Right lobe of liver (tissue), 4 donors: ENCODE results near the gene CD8A.

Experiments
- CTCF ChIP-seq, 4 donors: fragments of 200-600 bp in 3 of 4; fragments of 450-650 bp in 1 of 4; IDR thresholded peaks; one replicate each; pipeline versions ENCODE4 v1.5.1 to v1.8.0; 2016 to 2022; ENCODE audit warnings: antibody characterized with exemption in 4 of 4, mild to moderate bottlenecking in 2 of 4
- POLR2A ChIP-seq: fragments of 450-650 bp; IDR thresholded peaks from one replicate; pipeline ENCODE4 v1.6.1; 2017; ENCODE audit warnings: antibody characterized with exemption, mild to moderate bottlenecking
- donor health status: DM: no; HTN: no; CAD: no.
- donor health status: DM: no; HTN: no; CAD: no.
- donor health status: DM: no; HTN: yes; CAD: no.

DNA sequence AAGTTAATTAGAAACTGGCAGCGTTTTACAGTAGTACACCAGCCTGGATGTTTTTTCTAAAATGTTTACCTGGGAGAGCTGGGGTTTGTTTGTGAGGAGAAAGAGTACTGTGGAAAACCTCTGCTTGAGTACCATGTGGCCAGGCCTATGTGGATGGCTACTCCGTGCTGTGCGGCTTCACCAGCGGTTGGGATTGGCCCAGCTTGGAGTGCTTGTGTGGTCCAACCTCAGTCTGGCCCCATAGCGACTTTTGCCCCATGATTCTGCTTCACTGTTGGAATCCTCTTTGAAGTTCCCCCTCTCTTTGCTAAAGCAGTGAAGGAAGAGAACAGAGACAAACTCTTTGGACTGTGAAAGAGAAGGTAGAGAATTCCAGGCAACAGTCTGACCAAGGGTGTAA is 15.9 kb downstream of the CD8A start:
- TF ChIP-seq CTCF (IDR thresholded peaks at IDR 0.05) (no peak), POLR2A (no peak)
